ENCODE data around the gene TSPAN18.

Gene TSPAN18

DNA sequence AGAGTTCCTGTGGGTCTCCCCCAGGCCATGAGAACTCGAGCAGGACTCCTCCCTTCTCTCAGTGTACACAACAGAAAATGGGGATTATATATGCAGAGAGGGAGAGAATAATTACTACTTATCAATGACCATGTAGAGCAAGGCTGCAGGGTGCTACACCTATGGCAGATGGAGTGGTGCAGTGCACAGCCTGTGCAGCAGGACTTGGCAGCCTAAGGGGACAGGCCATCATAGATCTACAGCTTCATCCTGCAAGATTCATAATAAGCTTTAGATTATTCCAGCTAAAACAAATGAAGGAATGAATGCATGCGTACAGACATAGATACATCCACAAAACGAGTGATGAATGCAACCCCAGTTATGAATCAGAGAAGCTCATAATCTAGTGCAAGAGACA lies 232.3 kb downstream of the TSPAN18 start:
- DNase-seq (ENCODE audit: low read depth): no peak

- no peak for DNase-seq (ENCODE audit: low read depth)
These were observed 233.6 kb downstream of the TSPAN18 start for GRCh38 chr11:44960200-44960845.

DNA sequence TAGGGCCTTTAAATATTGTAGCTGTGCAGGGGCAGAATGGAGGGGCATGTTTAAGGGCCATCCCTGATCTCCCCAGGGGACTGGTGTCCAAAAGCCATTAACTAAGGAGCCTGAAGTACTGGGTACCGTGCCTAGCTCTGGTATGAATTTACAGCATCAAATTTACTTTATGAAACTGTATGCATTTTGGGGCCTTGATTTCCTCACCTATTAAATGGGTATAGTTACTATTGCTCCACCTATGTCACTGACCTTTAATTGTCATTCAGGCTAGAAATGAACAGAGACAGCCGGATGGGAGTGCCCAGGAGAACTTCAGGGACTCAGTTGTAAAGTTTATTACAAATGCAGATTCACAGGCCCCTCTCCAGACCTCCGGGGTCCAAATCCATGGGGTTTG lies 235.7 kb downstream of the TSPAN18 start:
- DNase-seq (ENCODE audit: low read depth): no peak

DNA sequence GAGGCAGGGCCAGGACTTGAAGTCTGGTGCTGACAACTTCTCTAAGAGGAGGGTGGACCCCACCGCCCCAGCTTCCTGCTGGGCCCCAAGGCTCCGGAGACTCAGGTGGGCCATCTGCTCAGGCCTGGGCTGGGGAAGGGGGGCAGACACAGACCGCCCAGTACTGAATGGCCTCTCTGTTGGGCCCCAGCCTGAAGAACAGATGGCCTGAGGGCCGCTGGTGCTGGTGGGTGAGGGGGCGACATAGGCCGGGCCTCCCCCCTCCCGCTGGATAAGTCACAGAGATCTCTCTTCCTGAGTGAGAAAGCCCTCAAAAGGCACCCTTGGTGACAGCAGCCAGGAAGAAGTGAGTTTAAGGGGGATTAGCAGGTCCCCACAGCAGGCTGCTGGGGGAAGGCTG lies 236.4 kb downstream of the TSPAN18 start:
- no peak for DNase-seq (ENCODE audit: low read depth)

- no peak for DNase-seq (ENCODE audit: low read depth)
These were observed 237.2 kb downstream of the TSPAN18 start for GRCh38 chr11:44963948-44964347.

GRCh38 chr11:44964526-44965209 lies 237.9 kb downstream of the TSPAN18 start:
- no peak for DNase-seq (ENCODE audit: low read depth)

GRCh38 chr11:44966694-44967093 lies 239.9 kb downstream of the TSPAN18 start:
- DNase-seq (ENCODE audit: low read depth): no peak

- DNase-seq (ENCODE audit: low read depth): no peak
These were observed 241.3 kb downstream of the TSPAN18 start for GRCh38 chr11:44967930-44968496.

DNA sequence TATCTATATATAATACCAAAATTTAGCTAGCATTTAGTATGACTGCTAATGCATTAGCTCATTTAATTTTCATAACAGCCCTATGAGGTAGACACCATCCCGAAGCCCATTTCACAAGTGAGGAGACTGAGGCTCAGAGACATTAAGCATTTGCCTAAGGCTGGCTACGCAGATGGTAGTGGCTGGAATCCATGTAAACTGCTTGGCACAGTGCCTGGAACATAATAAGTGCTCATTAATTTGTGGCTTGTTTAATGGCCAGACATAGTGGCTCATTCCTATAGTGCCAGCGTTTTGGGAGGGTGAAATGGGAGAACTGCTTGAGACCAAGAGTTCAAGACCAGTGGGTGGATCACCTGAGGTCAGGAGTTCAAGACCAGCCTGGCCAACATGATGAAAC lies 241.7 kb downstream of the TSPAN18 start:
- no peak for DNase-seq (ENCODE audit: low read depth)

DNA sequence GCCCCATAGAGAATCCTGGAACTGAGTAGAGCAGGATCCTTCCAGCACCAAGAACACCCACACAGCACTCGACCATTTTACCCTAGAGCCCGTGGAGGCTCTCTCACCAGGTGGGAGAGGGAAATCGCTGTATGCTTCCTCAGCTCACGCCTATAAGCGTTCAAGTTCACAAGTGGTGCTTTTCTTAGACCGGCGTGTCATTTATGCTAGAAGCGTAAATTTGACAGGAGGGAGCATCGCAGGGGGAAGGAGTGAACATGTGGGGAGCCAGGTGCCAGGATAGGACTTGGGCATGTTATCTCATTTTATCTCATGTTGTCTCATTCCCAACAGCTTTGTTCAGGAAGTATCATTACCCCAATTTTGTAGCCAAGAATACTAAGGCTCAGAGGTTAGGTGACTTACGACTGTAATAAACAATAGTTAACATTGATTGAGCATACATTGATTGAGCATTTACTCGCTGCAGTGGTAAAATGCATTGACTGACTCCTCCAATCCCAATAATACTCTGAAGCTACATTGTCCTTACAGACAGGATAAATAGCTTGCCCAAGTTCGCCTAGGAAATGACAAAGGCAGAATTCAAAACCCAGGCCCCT lies 243.0 kb downstream of the TSPAN18 start:
- no peak for DNase-seq (ENCODE audit: low read depth)

DNA sequence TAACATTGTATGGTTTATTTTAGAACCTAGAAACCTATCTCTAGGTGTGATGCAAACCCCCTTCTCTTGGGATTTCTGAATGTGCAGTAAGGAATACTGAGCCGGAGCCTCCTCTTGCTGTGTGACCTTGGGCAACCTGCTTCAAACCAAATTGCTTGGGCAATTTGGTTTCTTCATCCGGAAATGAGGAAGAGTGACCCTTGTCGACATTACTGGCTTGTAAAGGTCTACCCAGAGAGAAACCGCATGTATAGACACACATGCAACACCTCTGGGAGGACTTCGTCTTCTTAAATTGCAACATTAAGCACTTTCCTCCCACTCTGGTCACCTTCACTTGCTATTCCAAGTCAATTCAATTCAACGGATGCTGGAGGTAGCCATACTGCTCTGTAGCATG lies 243.5 kb downstream of the TSPAN18 start:
- no peak for DNase-seq (ENCODE audit: low read depth)

GRCh38 chr11:44971185-44971584 lies 244.4 kb downstream of the TSPAN18 start:
- no peak for DNase-seq (ENCODE audit: low read depth)

DNA sequence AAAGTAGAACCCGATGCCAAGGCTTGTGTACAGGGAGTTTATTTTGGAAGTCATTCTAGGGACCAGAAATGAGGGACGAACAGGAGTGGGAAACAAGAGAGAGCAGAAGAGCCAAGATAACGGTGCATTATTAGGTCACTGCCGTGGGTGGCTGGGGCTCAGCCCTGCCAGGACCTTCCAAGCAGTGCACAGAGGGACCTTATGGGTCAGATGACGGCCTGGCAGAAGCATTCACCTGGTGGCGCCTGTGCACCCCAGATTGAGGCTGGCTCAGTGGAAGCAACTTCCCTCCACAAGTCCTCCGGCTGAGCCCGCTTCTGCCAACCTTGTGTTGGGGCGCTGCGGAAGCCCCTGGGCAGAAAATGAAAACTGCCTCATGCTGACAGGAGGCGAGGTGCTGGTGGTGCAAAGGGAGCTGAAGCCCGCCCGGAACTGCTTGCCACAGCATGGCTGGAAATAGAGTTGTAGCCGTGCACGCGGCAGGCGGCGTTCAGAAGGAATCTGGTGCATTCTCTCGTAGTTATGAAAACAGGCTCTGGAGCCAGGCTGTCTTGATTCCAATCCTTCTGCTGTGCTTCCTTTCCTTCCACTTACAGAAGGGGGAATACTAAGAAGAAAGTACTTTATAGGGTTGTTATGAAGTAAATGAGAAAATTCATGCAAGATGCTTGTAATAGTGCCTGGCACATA lies 246.1 kb downstream of the TSPAN18 start:
- DNase-seq (ENCODE audit: low read depth): no peak

DNA sequence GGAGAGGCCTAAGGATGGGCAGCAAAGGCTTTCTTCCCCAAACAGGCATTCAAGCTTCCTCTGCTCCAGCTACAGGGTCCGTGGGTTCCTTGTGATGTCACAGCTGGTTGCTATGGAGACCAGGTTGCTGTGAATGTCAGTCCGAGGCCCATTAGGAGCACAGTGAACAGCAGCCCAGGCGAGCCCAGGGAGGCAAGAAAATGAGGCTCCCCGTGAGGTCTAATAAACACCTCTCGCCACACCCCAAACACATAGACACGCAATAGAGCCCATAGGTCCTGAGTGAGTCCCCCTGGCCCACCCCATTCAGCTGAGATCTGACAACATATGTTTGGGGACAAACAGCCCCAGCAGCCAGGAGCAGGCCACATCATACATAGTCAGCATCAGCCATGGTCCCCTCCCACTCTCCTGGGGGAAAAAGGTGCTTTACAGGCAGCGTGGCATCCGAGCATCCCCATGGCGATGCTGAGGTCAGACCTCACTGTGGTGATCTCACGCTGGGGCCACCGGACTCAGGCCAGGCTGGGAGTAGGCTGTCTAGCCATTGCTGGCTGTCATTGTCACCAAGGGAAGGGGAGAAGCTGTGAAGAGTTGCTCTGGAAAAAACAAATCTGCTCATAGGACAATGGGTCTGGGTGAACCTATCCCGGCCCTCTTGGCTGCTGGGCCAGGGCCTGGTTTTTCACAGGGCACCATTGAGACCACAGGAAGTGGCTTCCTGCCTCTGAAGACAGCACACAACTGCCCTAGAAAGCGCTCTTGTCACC lies 247.1 kb downstream of the TSPAN18 start:
- no peak for DNase-seq (ENCODE audit: low read depth)

DNA sequence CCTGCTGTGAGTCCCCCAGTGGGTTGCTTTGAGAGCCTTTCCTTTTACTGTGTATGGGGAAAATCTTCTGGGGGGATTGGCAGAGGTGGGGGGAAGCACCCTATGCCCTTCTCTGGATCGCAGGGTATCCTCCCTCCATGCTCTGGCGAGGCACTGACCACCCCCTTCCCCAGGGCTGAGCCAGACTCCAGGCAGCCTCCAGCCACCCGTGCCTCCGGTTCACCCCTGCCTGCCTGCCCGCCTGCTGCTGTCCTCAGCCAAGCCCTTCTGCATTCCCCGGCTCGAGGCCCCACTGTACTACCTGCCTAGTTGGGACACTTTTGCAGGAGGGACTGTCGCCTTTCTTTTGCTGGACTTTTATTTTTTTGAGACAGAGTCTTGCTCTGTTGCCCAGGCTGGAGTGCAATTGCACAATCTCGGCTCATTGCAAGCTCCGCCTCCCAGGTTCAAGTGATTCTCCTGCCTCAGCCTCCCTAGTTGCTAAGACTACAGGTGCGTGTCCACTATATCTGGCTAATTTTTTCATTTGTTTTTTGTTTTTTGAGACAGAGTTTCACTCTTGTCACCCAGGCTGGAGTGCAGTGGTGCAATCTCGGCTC lies 247.7 kb downstream of the TSPAN18 start:
- DNase-seq (ENCODE audit: low read depth): no peak

DNA sequence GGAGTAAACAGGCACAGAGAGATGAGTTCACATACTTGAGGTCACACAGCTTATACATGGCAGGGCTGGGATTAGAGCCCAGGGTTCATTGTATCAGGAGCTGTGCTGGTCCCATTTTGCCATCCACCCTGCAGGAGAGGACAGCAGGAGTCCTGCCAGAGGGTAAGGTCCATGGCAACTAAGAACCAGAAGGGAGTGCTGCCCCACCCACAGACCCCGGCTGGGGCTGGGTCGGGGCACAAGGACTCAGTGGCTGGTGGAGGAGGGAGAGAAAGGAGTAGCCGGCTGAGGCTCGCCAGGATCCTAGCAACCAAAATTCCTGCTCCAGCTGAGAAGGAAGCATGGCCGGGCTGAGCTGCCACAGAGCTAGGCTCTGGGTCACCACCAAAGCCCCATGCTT lies 249.8 kb downstream of the TSPAN18 start:
- DNase-seq (ENCODE audit: low read depth): no peak

- no peak for DNase-seq (ENCODE audit: low read depth)
These were observed 250.8 kb downstream of the TSPAN18 start for GRCh38 chr11:44977493-44977984.

DNA sequence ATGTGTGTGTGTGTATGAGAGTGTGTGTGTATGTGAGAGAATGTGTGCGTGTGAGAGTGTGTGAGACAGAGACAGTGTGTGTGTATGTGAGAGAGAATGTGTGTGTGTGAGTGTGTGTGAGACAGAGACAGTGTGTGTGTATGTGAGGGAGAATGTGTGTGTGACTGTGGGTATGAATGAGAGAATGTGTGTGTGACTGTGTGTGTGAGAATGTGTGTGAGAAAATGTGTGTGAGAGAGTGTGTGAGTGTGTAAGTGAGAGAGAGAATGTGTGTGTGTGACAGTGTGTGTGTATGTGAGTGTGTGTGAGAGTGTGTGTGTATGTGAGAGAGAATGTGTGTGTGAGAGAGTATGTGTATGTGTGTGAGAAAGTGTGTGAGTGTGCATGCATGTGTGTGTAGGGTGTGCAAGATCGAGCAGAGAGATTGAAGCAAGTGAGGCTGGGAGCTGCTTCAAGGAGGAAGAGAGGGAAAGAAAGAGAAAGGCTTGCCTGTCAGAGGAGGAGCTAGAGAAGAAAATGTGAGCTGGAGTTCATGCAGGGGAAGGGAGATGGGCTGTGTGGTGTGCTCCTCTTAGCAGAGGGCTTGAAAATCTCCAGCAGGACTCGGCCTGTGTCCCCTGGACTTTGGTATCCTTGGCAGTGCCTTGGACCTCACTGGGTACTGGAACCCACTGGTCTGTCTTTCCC lies 251.7 kb downstream of the TSPAN18 start:
- no peak for DNase-seq (ENCODE audit: low read depth)

DNA sequence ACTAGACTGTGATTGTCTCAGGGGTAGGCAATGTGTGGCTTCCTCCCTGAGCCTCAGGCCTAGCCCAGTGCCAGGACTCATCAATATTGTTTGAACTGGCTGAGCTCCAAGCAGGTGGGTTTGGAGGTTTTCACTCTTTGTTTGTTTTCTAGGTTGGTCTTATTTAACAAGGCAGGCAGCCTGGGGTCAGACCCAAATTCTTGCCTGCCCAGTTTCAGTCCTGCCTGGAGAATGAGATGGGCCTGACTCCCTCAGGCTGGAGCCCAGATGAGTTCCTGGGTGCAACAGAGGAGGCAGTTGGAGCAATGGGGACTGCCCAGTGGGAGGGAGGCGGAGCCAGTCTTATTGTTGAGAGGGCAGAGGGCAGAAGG lies 252.2 kb downstream of the TSPAN18 start:
- no peak for DNase-seq (ENCODE audit: low read depth)

DNA sequence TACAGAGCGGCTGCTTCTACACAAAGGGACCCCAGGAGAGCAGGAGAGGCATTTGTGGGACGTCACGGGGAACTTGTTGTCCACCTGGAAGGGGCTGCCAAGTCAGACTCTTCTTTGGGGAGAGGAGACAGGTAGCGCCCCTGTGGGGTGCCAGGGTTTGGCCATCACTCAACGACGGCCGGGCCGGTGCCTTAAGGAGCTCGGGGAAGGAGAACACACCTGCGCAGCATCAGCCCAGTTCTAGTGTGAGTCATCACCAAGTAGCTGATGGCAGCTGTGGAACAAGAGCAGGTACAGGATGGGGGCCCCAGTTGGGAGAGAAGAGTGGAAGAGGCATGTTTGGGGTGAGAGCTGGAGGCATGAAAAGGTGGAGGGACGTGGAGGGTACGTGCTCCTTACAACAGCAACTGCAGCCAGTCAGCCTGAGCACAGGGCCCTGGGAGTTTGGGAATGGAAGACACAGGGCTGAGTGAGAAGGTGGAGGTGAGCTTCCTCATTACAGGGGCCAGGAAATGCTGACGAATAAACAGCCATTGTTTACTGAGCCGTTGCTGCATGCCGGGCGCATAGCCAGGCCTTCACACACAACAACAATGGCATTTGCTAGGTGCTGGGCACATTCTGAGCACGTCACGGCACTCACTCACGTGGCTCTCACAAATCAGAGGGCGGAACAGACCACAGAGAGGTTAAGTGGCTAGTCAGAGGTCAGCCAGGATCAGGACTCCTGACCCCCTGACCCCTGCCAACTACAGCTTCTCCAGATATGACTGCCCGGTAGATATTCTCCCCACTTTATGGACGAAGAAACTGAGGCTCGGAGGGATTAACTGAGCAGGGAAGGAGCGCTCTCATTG lies 253.0 kb downstream of the TSPAN18 start:
- DNase-seq (ENCODE audit: low read depth): no peak

Data from activated gamma-delta T cell treated with anti-CD3 and anti-CD28 coated beads, Interleukin-2, amount 50 U/mL, for 16 hours (primary cell).